GM12878 (cell line): ENCODE data around the gene SRPK2. TPM values are rescaled to one million over a fixed set of nuclear protein-coding genes. Genes with fewer than 3 reads are reported as not detected.

ENCODE experiments used
- ATAC-seq: fragments of 200-7000 bp; cut with Tn5 transposase; 3 replicates; pipeline ENCODE4 v1.9.1; 2020; ENCODE audit warnings: mild to moderate bottlenecking, moderate library complexity
- BruUV-seq: library from RNA; stranded (reverse); fragments of 400-500 nt; replicated peaks from 2 replicates; lab custom pipeline; 2021; lab: Mats Ljungman, UMichigan
- CTCF ChIA-PET: fragments of 300-600 bp; sonication (Branson Sonifier 250); formaldehyde crosslinking; extraction: SDS; loops from one replicate; lab custom pipeline; 2021; ENCODE audit warnings: inconsistent platforms; lab: Yijun Ruan, JAX
- POLR2A ChIA-PET: fragments of 350-600 bp; formaldehyde crosslinking; extraction: SDS; loops from one replicate; lab custom pipeline; 2021; ENCODE audit warnings: inconsistent platforms; lab: Charles Lee
- RAD21 ChIA-PET: fragments of 300-600 bp; sonication (Branson Sonifier 250); formaldehyde crosslinking; loops from one replicate; lab custom pipeline; 2023; ENCODE audit warnings: antibody characterized with exemption; ENCODE audit not compliant: unreplicated experiment; lab: Charles Lee
- SMC1A ChIA-PET: fragments of 300-600 bp; sonication (Branson Sonifier 250); formaldehyde crosslinking; loops from one replicate; lab custom pipeline; 2023; ENCODE audit not compliant: unreplicated experiment, uncharacterized antibody; lab: Charles Lee
- DNase-seq: peaks from one replicate; pipeline ENCODE4 v3.0.0-alpha.2; 2011; ENCODE audit warnings: low read depth, low spot score
- FAIRE-seq: peaks from 3 replicates; lab custom pipeline; 2011; peaks lifted over from hg19 to GRCh38; lab: Jason Lieb, UNC
- H2AFZ ChIP-seq: 2 replicates; pipeline ENCODE4 v1.6.0; 2011; ENCODE audit warnings: low read depth, low read length, control low read depth; ENCODE audit not compliant: control insufficient read depth
- H3K27ac ChIP-seq: 2 replicates; pipeline ENCODE4 v1.5.1; 2011; ENCODE audit warnings: control low read depth; ENCODE audit not compliant: control insufficient read depth, insufficient read depth
- H3K27me3 ChIP-seq, 2 experiments: replicated peaks in 1 of 2; 2 replicates each; pipeline versions ENCODE4 v1.6.0 to v1.6.1; 2011; ENCODE audit warnings: low read length in 1 of 2; ENCODE audit not compliant: control insufficient read depth in 2 of 2, insufficient read depth in 2 of 2
- H3K36me3 ChIP-seq, 2 experiments: 2 replicates each; pipeline ENCODE4 v1.5.1; 2011; ENCODE audit warnings: low read length in 1 of 2; ENCODE audit not compliant: control insufficient read depth in 2 of 2, insufficient read depth in 2 of 2
- H3K4me1 ChIP-seq: 2 replicates; pipeline ENCODE4 v1.6.1; 2011; ENCODE audit warnings: mild to moderate bottlenecking, low read length, moderate library complexity, mixed read lengths; ENCODE audit not compliant: control insufficient read depth, insufficient read depth
- H3K4me2 ChIP-seq: 2 replicates; pipeline ENCODE4 v1.6.0; 2011; ENCODE audit warnings: control low read depth; ENCODE audit not compliant: control insufficient read depth, insufficient read depth
- H3K4me3 ChIP-seq: fragments of 200-600 bp; sonication (generic); 2 replicates; pipeline ENCODE4 v1.5.1; 2016
- H3K79me2 ChIP-seq: 2 replicates; pipeline ENCODE4 v1.6.0; 2011; ENCODE audit warnings: low read length; ENCODE audit not compliant: control insufficient read depth, insufficient read depth
- H3K9ac ChIP-seq: 2 replicates; pipeline ENCODE4 v1.8.0; 2011; ENCODE audit warnings: low read length, control low read depth, mixed read lengths; ENCODE audit not compliant: control insufficient read depth, insufficient read depth
- H3K9me3 ChIP-seq: replicated peaks from 3 replicates; pipeline ENCODE4 v1.5.1; 2011; ENCODE audit warnings: mild to moderate bottlenecking, low read length; ENCODE audit not compliant: control insufficient read depth, insufficient read depth
- H4K20me1 ChIP-seq: 2 replicates; pipeline ENCODE4 v1.6.0; 2011; ENCODE audit not compliant: control insufficient read depth, insufficient read depth
- BHLHE40 ChIP-seq, 2 experiments: fragments of 450-650 bp in 1 of 2; IDR thresholded peaks; 2 replicates each; pipeline ENCODE4 v1.6.1; 2011 to 2017; ENCODE audit warnings: low read depth in 2 of 2, borderline replicate concordance in 1 of 2, improper control_type of control experiment in 1 of 2, low read length in 1 of 2, mild to moderate bottlenecking in 1 of 2
- CEBPB ChIP-seq, 2 experiments: fragments of 150-350 bp in 1 of 2; IDR thresholded peaks; 2 replicates each; pipeline ENCODE4 v1.6.1; 2012 to 2014; ENCODE audit warnings: low read depth in 2 of 2, low read length in 2 of 2, borderline replicate concordance in 1 of 2, inconsistent platforms in 1 of 2
- GATAD2B ChIP-seq: fragments of 450-650 bp; conservative IDR thresholded peaks from 2 replicates; pipeline ENCODE4 v1.6.1; 2017; ENCODE audit warnings: low read depth, mild to moderate bottlenecking, moderate library complexity
- HCFC1 ChIP-seq: fragments of 150-350 bp; IDR thresholded peaks from 2 replicates; pipeline ENCODE4 v1.6.1; 2014; ENCODE audit warnings: low read length
- JUNB ChIP-seq: IDR thresholded peaks from 2 replicates; pipeline ENCODE4 v1.6.1; 2016; ENCODE audit warnings: antibody characterized with exemption, mild to moderate bottlenecking
- MEF2B ChIP-seq: fragments of 450-650 bp; IDR thresholded peaks from 2 replicates; pipeline ENCODE4 v1.6.1; 2018; ENCODE audit warnings: mild to moderate bottlenecking, moderate library complexity; ENCODE audit not compliant: partially characterized antibody, poor library complexity, severe bottlenecking
- PAX8 ChIP-seq: fragments of 450-650 bp; IDR thresholded peaks from 2 replicates; pipeline ENCODE4 v1.6.1; 2017; ENCODE audit warnings: mild to moderate bottlenecking, moderate library complexity
- WGBS: methylation state at CpG from one replicate; pipeline ENCODE4 v1.1.6; 2016; ENCODE audit warnings: low lambda C conversion rate; ENCODE audit not compliant: insufficient replicate concordance, insufficient coverage; ENCODE audit errors: missing lambda C conversion rate; 5-methylcytosine and 5-hydroxymethylcytosine counted together
- in situ Hi-C: fragments of 300-500 bp; cut with MboI; formaldehyde crosslinking; loops from 9 replicates; pipeline ENCODE4 v1.14.3; 2018; ENCODE audit warnings: mixed read lengths
- intact Hi-C: fragments of 100-400 bp; cut with micrococcal nuclease; formaldehyde crosslinking; loops from one replicate; pipeline ENCODE4 v1.14.2; 2022; ENCODE audit not compliant: unreplicated experiment
- polyA plus RNA-seq, 11 experiments: library from polyadenylated mRNA; depleted of rRNA in 4 of 11; unstranded in 6 of 11; stranded (reverse) in 5 of 11; fragments of >200 nt; fragmentation: Nextera tagmentation in 4 of 11; fragmentation: Illumina TruSeq in 1 of 11; extraction: Ambion mirVana in 4 of 11; extraction: Trizol in 1 of 11; gene quantifications; 1 replicate in 1 of 11; 2 replicates in 10 of 11; pipeline versions ENCODE4 v1.2.1 to v1.2.3, GENCODE V29; 2011 to 2016; ENCODE audit warnings: inconsistent platforms in 2 of 11, missing spikeins in 2 of 11, low read depth in 1 of 11
- total RNA-seq, 4 experiments: library from RNA; depleted of rRNA in 3 of 4; stranded (reverse); fragments of >200 nt in 3 of 4; fragmentation: Illumina TruSeq in 1 of 4; extraction: Trizol in 1 of 4; gene quantifications; 2 replicates each; pipeline versions ENCODE4 v1.2.1 to v1.2.3, GENCODE V29; 2013 to 2021
- TF ChIP-seq, protein P1 (sequence below): fragments of 450-650 bp; conservative IDR thresholded peaks from 2 replicates; pipeline ENCODE4 v1.6.1; 2017; ENCODE audit warnings: mild to moderate bottlenecking, moderate library complexity
- TF ChIP-seq, protein P2 (sequence below): IDR thresholded peaks from 2 replicates; pipeline ENCODE4 v1.6.1; 2011; ENCODE audit warnings: borderline replicate concordance, low read depth, mild to moderate bottlenecking, moderate library complexity, mixed read lengths, low read length; ENCODE audit not compliant: insufficient read depth; ENCODE audit errors: extremely low read length

Gene SRPK2
- total and polyA plus RNA-seq, 10 of the 15 experiments (the other 5 are each of a cell fraction or from before 2014, with no cell fraction given), result 13.2 to 32.8 (median 24.5) TPM

GRCh38 chr7:105154084-105154483, 234.6 kb downstream of the SRPK2 start:
- no peak overlapping the region for H3K4me2 ChIP-seq
- 74% methylated on average over 2 of the region's 2 CpGs for WGBS
- no peaks in the 10 kb centered on the region; a peak in 2 of 4 replicates for H3K36me3 ChIP-seq
- POLR2A ChIA-PET, result interaction anchor here (1.2 kb wide), 2 partner anchors 9 to 126 kb away, joined by 3 read pairs; no protein-coding TSS in a partner anchor
- ATAC-seq (no peak), FAIRE-seq (no peak), DNase-seq (no peak)
- SMC1A ChIA-PET, result interaction anchor here (0.8 to 2.3 kb wide), 14 partner anchors 9 to 310 kb away, joined by 3 to 25 read pairs (median 4); no protein-coding TSS in a partner anchor
- no peaks in the 10 kb centered on the region for H3K79me2 ChIP-seq
- H3K27me3 ChIP-seq, result no peaks in the 10 kb centered on the region
- H3K9me3 ChIP-seq, result no peaks in the 10 kb centered on the region
- H4K20me1 ChIP-seq, result no peaks in the 10 kb centered on the region
- in situ Hi-C loops (no loop called here), intact Hi-C loops (loop anchor here (5.0 kb wide), 1 partner anchor 183 kb away; no protein-coding TSS in a partner anchor)
- RAD21 ChIA-PET, result interaction anchor here (0.7 to 1.7 kb wide), 10 partner anchors 10 to 332 kb away, joined by 3 to 8 read pairs (median 3); no protein-coding TSS in a partner anchor
- CTCF ChIA-PET, result interaction anchor here (1.0 to 1.9 kb wide), 6 partner anchors 11 to 379 kb away, joined by 3 to 18 read pairs (median 4); no protein-coding TSS in a partner anchor
- H3K4me1 ChIP-seq, result no peaks in the 10 kb centered on the region
- TF ChIP-seq, protein P1, sequence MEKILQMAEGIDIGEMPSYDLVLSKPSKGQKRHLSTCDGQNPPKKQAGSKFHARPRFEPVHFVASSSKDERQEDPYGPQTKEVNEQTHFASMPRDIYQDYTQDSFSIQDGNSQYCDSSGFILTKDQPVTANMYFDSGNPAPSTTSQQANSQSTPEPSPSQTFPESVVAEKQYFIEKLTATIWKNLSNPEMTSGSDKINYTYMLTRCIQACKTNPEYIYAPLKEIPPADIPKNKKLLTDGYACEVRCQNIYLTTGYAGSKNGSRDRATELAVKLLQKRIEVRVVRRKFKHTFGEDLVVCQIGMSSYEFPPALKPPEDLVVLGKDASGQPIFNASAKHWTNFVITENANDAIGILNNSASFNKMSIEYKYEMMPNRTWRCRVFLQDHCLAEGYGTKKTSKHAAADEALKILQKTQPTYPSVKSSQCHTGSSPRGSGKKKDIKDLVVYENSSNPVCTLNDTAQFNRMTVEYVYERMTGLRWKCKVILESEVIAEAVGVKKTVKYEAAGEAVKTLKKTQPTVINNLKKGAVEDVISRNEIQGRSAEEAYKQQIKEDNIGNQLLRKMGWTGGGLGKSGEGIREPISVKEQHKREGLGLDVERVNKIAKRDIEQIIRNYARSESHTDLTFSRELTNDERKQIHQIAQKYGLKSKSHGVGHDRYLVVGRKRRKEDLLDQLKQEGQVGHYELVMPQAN, result no peak
- TF ChIP-seq, protein P2, sequence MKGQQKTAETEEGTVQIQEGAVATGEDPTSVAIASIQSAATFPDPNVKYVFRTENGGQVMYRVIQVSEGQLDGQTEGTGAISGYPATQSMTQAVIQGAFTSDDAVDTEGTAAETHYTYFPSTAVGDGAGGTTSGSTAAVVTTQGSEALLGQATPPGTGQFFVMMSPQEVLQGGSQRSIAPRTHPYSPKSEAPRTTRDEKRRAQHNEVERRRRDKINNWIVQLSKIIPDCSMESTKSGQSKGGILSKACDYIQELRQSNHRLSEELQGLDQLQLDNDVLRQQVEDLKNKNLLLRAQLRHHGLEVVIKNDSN, result no peak
- no peak for TF ChIP-seq CEBPB (IDR thresholded peaks at IDR 0.05; ENCODE audit: borderline replicate concordance in 1 of 2, low read depth in 2 of 2, low read length in 2 of 2)
- no peak for TF ChIP-seq PAX8
- TF ChIP-seq GATAD2B, result no peak
- no peak for TF ChIP-seq HCFC1
- TF ChIP-seq BHLHE40 (IDR thresholded peaks at IDR 0.05; ENCODE audit: borderline replicate concordance in 1 of 2, low read depth in 2 of 2, low read length in 1 of 2), result no peak
- TF ChIP-seq JUNB, result no peak
- TF ChIP-seq MEF2B, result no peak
- no peak overlapping the region for H3K27ac ChIP-seq
- no peak overlapping the region for H2AFZ ChIP-seq
- no TSS peak for BruUV-seq
- H3K9ac ChIP-seq, result no peak overlapping the region
- H3K4me3 ChIP-seq, result no peak overlapping the region
